ENCODE data around the gene SAMD15.
"Not testable (repeated sequence)": the region's sequence is repeated elsewhere in the genome, so short reads cannot be mapped to it uniquely, and the experiment has no call there.

SAMD15 gene

GRCh38 chr14:77377502-77377844, 294 bp downstream of the SAMD15 start:
- FAIRE-seq, result no peak

GRCh38 chr14:77378701-77379100, 1.5 kb downstream of the SAMD15 start:
- FAIRE-seq, result no peak

DNA sequence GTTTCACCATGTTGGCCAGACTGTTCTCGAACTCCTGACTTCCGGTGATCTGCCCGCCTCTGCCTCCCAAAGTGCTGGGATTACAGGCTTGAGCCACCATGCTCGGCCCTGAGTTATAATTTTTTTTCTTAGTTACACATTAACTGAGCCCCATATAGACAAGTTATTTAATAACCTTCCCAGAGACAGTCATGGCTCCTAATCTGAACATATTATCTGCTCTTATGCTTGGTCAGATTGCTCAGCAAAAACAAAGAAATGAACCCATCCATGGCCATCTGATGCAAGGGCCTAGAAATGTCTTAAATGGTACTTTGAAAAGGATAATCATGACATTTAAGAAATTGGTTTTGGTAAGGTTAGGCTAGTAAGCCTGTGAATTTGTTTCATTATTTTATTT, 13.0 kb downstream of the SAMD15 start:
- no peak for FAIRE-seq

GRCh38 chr14:77400216-77400615, 23.0 kb downstream of the SAMD15 start:
- FAIRE-seq, result no peak

- no peak for FAIRE-seq
Measured at GRCh38 chr14:77403768-77404167, 26.6 kb downstream of the SAMD15 start.

DNA sequence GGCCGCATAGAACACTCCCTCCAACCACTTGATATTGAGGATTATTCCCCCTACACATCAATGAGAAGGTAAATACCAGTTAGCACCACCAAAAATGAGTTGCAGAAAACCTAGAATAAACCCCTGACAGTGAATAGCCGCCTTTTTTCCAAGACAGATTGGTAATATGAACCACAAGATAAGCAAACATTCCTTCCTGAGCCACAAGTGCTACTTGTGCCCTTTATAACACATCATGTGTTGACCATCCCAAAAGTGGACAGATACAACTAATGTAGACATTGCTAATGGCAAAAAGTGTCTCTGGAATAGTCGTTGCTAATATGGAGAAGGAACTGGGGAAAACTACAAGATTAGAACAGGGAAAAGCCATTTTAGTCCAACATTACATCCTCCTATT, 28.9 kb downstream of the SAMD15 start:
- no peak for FAIRE-seq

DNA sequence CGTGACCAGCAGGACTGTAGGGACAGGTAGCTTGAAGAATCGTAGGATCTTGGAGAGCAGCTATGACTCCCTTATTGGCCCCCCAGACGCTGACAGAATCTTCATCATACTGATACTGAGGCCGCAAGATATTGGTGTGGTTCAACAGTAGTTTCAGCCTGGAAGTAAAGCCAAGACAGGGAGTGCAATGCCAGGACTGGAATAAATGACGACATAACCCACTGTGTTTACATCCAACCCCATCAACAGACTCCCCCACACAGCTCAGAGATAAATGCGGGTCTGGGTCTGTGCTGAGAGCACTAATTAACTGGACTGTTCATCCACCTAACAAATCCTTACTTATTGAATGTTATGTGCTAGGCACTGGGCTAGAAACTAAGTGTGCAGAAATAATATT, 29.5 kb downstream of the SAMD15 start:
- FAIRE-seq, result no peak

DNA sequence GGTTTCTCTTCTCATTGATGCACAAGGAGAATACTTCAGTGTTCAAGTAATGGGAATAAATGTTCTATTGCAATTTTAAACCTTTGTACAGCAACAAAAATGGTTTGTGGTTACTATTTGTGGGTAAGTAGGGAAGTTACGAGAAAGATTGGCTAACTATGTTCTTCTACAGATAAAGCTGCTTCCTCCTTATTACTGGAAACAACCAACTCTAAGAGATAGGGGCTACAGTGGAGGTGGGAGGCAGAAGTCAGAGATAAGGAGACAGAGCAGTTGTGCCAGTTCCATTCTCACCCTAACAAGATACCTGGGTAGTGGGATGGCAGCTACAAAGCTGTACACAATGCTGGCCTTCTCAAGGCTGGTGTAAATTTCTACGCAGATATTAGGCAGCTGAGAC, 30.0 kb downstream of the SAMD15 start:
- no peak for FAIRE-seq

- no peak for FAIRE-seq
Measured at GRCh38 chr14:77409131-77409533, 32.0 kb downstream of the SAMD15 start.

GRCh38 chr14:77415403-77416030, 38.3 kb downstream of the SAMD15 start:
- FAIRE-seq, result not testable (repeated sequence)

GRCh38 chr14:77416098-77416497, 38.9 kb downstream of the SAMD15 start:
- FAIRE-seq, result not testable (repeated sequence)

- FAIRE-seq, result no peak
Measured at GRCh38 chr14:77416836-77417235, 39.7 kb downstream of the SAMD15 start.

DNA sequence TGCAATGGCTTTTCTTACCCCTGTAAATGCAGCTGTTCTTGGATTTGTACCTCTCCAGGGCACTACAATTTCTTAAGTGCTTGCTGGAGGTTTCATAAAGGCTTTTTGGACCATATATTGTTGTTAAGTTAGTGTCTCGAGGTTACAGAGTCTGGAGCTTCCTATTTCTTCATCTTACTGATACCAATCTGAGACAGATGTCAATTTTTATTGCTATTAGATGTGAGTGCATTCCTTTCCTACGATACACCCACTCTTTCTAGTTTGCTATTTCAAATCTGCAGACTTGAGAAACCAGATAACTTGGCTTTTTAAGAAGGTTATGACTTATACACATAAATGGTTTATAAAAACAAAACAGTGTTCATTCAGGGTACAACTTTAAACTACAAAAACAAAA, 44.0 kb downstream of the SAMD15 start:
- FAIRE-seq, result no peak

DNA sequence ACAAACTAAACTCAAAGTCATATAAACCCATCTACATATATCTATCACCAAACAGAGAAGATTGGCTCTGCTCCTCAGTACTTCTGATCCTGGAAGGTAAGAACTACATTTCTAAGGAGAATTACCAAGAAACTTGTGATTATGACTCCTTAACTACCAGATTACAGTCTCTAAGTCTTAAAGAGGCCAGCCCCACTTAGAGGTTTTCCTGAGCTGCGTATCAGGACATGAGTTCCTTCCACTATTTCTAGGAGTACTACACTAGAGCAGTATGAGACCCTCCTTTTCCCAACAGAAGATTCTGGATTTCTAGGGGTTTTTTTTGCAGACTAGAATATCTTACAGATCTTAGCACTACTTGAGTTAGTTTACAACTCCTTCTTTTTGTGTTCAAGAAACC, 46.2 kb downstream of the SAMD15 start, which contains the start of gene NOXRED1:
TSS of gene NOXRED1 (minus strand) at position 101 of the 400 bp plus-strand sequence. CDS start 634 bp downstream, outside the sequence.
- no peak for FAIRE-seq

DNA sequence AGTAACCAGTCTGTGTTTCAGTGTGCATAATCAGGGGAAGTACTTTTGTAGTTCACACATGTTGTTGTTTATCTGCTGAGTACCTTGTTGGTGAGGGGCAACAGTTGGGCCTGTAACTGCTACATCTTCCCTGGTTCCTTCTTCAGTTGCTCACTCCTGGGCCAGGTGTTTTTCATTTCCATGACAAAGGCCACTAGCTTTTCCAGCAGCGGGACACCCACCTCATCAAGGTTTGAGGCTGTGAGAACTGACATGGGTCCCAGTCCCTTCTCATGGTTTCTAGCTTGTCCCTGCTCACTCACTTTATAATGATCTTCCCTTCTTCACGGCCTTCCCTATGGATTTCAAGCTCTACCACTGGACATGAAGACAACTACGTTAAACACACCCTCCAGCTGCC, 47.7 kb downstream of the SAMD15 start:
- no peak for FAIRE-seq

DNA sequence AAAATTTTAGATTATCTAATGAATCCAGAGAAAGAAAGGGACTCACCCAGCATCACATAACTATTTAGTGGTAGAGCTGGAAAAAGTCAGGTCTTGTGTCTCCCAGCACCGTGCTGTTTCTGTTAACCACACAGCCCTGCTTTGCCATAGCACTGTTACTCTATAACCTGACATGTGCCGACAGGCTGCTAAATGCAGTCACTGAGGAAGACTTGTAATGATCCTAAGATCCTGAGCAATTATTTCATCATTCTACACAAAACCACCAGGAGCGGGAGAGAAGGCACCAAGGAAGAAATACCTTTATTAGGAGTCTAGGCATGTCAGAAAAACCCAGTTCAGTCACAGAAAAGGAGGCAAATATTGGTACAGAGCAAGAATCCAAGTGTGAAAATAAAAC, 49.2 kb downstream of the SAMD15 start:
- no peak for FAIRE-seq

GRCh38 chr14:77436042-77436441, 58.9 kb downstream of the SAMD15 start:
- FAIRE-seq, result no peak

- FAIRE-seq, result no peak
Measured at GRCh38 chr14:77438596-77438995, 61.4 kb downstream of the SAMD15 start.

- FAIRE-seq, result no peak
Measured at GRCh38 chr14:77439861-77440260, 62.7 kb downstream of the SAMD15 start.

All from TTC549 (cell line).